IMR-90 (cell line): ENCODE results near the gene FMN1. TPM values are rescaled to one million over a fixed set of nuclear protein-coding genes. Genes with fewer than 3 reads are reported as not detected.

ENCODE experiments used
- ATAC-seq: fragments of 200-7000 bp; cut with Tn5 transposase; 2 replicates; pipeline ENCODE4 v1.9.1; 2020; ENCODE audit warnings: low read depth, mild to moderate bottlenecking, moderate library complexity
- BruUV-seq: library from RNA; stranded (reverse); fragments of 400-500 nt; replicated peaks from 2 replicates; lab custom pipeline; 2021; lab: Mats Ljungman, UMichigan
- CTCF ChIA-PET: fragments of 300-600 bp; formaldehyde crosslinking; extraction: SDS; loops from one replicate; lab custom pipeline; 2021; ENCODE audit warnings: antibody characterized with exemption; lab: Yijun Ruan, JAX
- POLR2A ChIA-PET: fragments of 300-600 bp; sonication (Branson Sonifier 250); formaldehyde crosslinking; loops from one replicate; lab custom pipeline; 2022; ENCODE audit warnings: antibody characterized with exemption; ENCODE audit not compliant: unreplicated experiment; lab: Charles Lee
- DNase-seq: peaks from one replicate; pipeline ENCODE4 v3.0.0; 2013
- H2AFZ ChIP-seq: replicated peaks from 2 replicates; pipeline ENCODE3; 2013; ENCODE audit warnings: low read length, mild to moderate bottlenecking; ENCODE audit not compliant: poor library complexity
- H2AK5ac ChIP-seq: 2 replicates; pipeline ENCODE4 v1.6.1; 2013; ENCODE audit warnings: low read depth, low read length, inconsistent platforms
- H2AK9ac ChIP-seq: replicated peaks from 2 replicates; pipeline ENCODE3; 2013; ENCODE audit warnings: mild to moderate bottlenecking, low read depth, low read length, moderate library complexity; ENCODE audit not compliant: poor library complexity
- H2BK120ac ChIP-seq: 2 replicates; pipeline ENCODE4 v1.6.1; 2013; ENCODE audit warnings: low read depth, low read length, inconsistent platforms
- H2BK15ac ChIP-seq: 3 replicates; pipeline ENCODE4 v1.6.1; 2013; ENCODE audit warnings: low read depth, low read length, inconsistent platforms
- H2BK20ac ChIP-seq: 2 replicates; pipeline ENCODE4 v1.6.1; 2013; ENCODE audit warnings: low read depth, mild to moderate bottlenecking, inconsistent platforms, low read length, moderate library complexity
- H2BK5ac ChIP-seq: 2 replicates; pipeline ENCODE4 v1.6.1; 2013; ENCODE audit warnings: mild to moderate bottlenecking, low read depth, low read length, inconsistent platforms; ENCODE audit not compliant: poor library complexity, severe bottlenecking
- H3K14ac ChIP-seq: replicated peaks from 2 replicates; pipeline ENCODE4 v1.6.1; 2013; ENCODE audit warnings: low read depth, low read length, inconsistent platforms
- H3K18ac ChIP-seq: 2 replicates; pipeline ENCODE4 v1.6.1; 2013; ENCODE audit warnings: low read depth, low read length, control low read depth
- H3K23ac ChIP-seq: 2 replicates; pipeline ENCODE4 v1.6.1; 2013; ENCODE audit warnings: low read depth, low read length, inconsistent platforms
- H3K27ac ChIP-seq: 2 replicates; pipeline ENCODE4 v1.5.1; 2013; ENCODE audit warnings: mild to moderate bottlenecking, control low read depth, low read length; ENCODE audit not compliant: insufficient read depth
- H3K27me3 ChIP-seq: 2 replicates; pipeline ENCODE4 v1.6.1; 2013; ENCODE audit warnings: low read length; ENCODE audit not compliant: control insufficient read depth, insufficient read depth
- H3K36me3 ChIP-seq: 2 replicates; pipeline ENCODE4 v1.6.1; 2013; ENCODE audit warnings: low read length, mixed read lengths; ENCODE audit not compliant: control insufficient read depth, insufficient read depth
- H3K4ac ChIP-seq: 2 replicates; pipeline ENCODE4 v1.6.1; 2013; ENCODE audit warnings: low read depth, low read length, inconsistent platforms
- H3K4me1 ChIP-seq: 2 replicates; pipeline ENCODE4 v1.6.1; 2013; ENCODE audit warnings: low read length, mixed read lengths; ENCODE audit not compliant: control insufficient read depth, insufficient read depth
- H3K4me2 ChIP-seq: 2 replicates; pipeline ENCODE4 v1.6.1; 2013; ENCODE audit warnings: low read depth, mild to moderate bottlenecking, control low read depth, low read length, moderate library complexity
- H3K4me3 ChIP-seq: 2 replicates; pipeline ENCODE4 v1.5.1; 2013; ENCODE audit warnings: low read depth, mild to moderate bottlenecking, control low read depth, low read length, moderate library complexity; ENCODE audit not compliant: insufficient read depth
- H3K56ac ChIP-seq: 2 replicates; pipeline ENCODE4 v1.6.1; 2013; ENCODE audit warnings: low read length, inconsistent platforms; ENCODE audit not compliant: insufficient read depth; ENCODE audit errors: extremely low read depth
- H3K79me1 ChIP-seq, 2 experiments: 2 replicates each; pipeline ENCODE4 v1.6.1; 2013; ENCODE audit warnings: low read length in 2 of 2, inconsistent platforms in 1 of 2, low read depth in 1 of 2
- H3K9ac ChIP-seq: 2 replicates; pipeline ENCODE4 v1.6.1; 2013; ENCODE audit warnings: low read depth, low read length, control low read depth
- H3K9me1 ChIP-seq: 2 replicates; pipeline ENCODE4 v1.6.1; 2013; ENCODE audit warnings: low read length, inconsistent platforms; ENCODE audit not compliant: insufficient read depth
- H3K9me3 ChIP-seq: 2 replicates; pipeline ENCODE4 v1.6.1; 2013; ENCODE audit warnings: low read length; ENCODE audit not compliant: control insufficient read depth, insufficient read depth
- H4K20me1 ChIP-seq: 2 replicates; pipeline ENCODE4 v1.6.1; 2013; ENCODE audit warnings: low read length, inconsistent platforms; ENCODE audit not compliant: insufficient read depth
- H4K5ac ChIP-seq: 2 replicates; pipeline ENCODE4 v1.6.1; 2013; ENCODE audit warnings: mild to moderate bottlenecking, low read depth, low read length, control low read depth
- H4K8ac ChIP-seq, 2 experiments: 2 replicates each; pipeline ENCODE4 v1.6.1; 2013; ENCODE audit warnings: low read depth in 2 of 2, low read length in 2 of 2, control low read depth in 1 of 2, inconsistent platforms in 1 of 2
- H4K91ac ChIP-seq: 2 replicates; pipeline ENCODE4 v1.6.1; 2013; ENCODE audit warnings: low read depth, low read length, inconsistent platforms; ENCODE audit not compliant: insufficient read depth
- BHLHE40 ChIP-seq: fragments of 150-350 bp; IDR thresholded peaks from 2 replicates; pipeline ENCODE4 v1.6.1; 2016; ENCODE audit warnings: mild to moderate bottlenecking, low read depth, low read length
- CEBPB ChIP-seq: IDR thresholded peaks from 2 replicates; pipeline ENCODE4 v1.6.1; 2012; ENCODE audit warnings: low read depth, low read length, improper control_type of control experiment
- CHD1 ChIP-seq: IDR thresholded peaks from 2 replicates; pipeline ENCODE4 v1.6.1; 2012; ENCODE audit warnings: low read depth, low read length, improper control_type of control experiment
- ELK1 ChIP-seq: fragments of 150-350 bp; IDR thresholded peaks from 2 replicates; pipeline ENCODE4 v1.6.1; 2016; ENCODE audit warnings: low read depth, mild to moderate bottlenecking, low read length, moderate library complexity, borderline replicate concordance
- FOS ChIP-seq: fragments of 150-350 bp; IDR thresholded peaks from 2 replicates; pipeline ENCODE4 v1.6.1; 2016; ENCODE audit warnings: low read depth, low read length
- MAFK ChIP-seq: IDR thresholded peaks from 2 replicates; pipeline ENCODE4 v1.6.1; 2012; ENCODE audit warnings: low read depth, low read length, improper control_type of control experiment
- MAZ ChIP-seq: IDR thresholded peaks from 2 replicates; pipeline ENCODE4 v1.6.1; 2012; ENCODE audit warnings: low read depth, mild to moderate bottlenecking, low read length, improper control_type of control experiment, moderate library complexity, borderline replicate concordance
- MXI1 ChIP-seq: IDR thresholded peaks from 2 replicates; pipeline ENCODE4 v1.6.1; 2012; ENCODE audit warnings: low read depth, mild to moderate bottlenecking, low read length, moderate library complexity, borderline replicate concordance
- NFE2L2 ChIP-seq: fragments of 150-350 bp; IDR thresholded peaks from 2 replicates; pipeline ENCODE4 v1.6.1; 2016; ENCODE audit warnings: low read depth, mild to moderate bottlenecking, low read length
- POLR2A ChIP-seq: IDR thresholded peaks from 2 replicates; pipeline ENCODE4 v1.6.1; 2012; ENCODE audit warnings: mild to moderate bottlenecking, low read depth, low read length
- RAD21 ChIP-seq: IDR thresholded peaks from 2 replicates; pipeline ENCODE4 v1.6.1; 2012; ENCODE audit warnings: low read length, improper control_type of control experiment
- RCOR1 ChIP-seq: IDR thresholded peaks from 2 replicates; pipeline ENCODE4 v1.6.1; 2012; ENCODE audit warnings: mild to moderate bottlenecking, low read length, improper control_type of control experiment; ENCODE audit not compliant: insufficient replicate concordance
- RFX5 ChIP-seq: IDR thresholded peaks from 2 replicates; pipeline ENCODE4 v1.8.0; 2012; ENCODE audit warnings: low read depth, mild to moderate bottlenecking, low read length, moderate library complexity
- SMC3 ChIP-seq: fragments of 150-350 bp; IDR thresholded peaks from 2 replicates; pipeline ENCODE4 v1.6.1; 2016; ENCODE audit warnings: low read depth, mild to moderate bottlenecking, antibody characterized with exemption, low read length, moderate library complexity
- USF2 ChIP-seq: fragments of 150-350 bp; IDR thresholded peaks from 2 replicates; pipeline ENCODE4 v1.6.1; 2017; ENCODE audit warnings: mild to moderate bottlenecking, antibody characterized with exemption, low read length, low read depth
- WGBS, 2 experiments: methylation state at CpG; one replicate each; pipeline versions ENCODE4 v1.1.5 to v1.1.7; 2013; ENCODE audit warnings: missing lambda C conversion rate in 2 of 2; ENCODE audit not compliant: insufficient read length in 1 of 2; ENCODE audit errors: extremely low coverage in 2 of 2; 5-methylcytosine and 5-hydroxymethylcytosine counted together
- dilution Hi-C: fragments of 300-500 bp; cut with HindIII; formaldehyde crosslinking; loops from one replicate; pipeline ENCODE4 v1.14.3; 2018; ENCODE audit warnings: low sequenced_read_pairs; ENCODE audit not compliant: unreplicated experiment
- in situ Hi-C: fragments of 300-500 bp; cut with MboI; formaldehyde crosslinking; loops from 3 replicates; pipeline ENCODE4 v1.14.3; 2019; ENCODE audit warnings: low sequenced_read_pairs, inconsistent platforms, mixed read lengths
- intact Hi-C: fragments of 100-400 bp; cut with micrococcal nuclease; formaldehyde crosslinking; loops from 2 replicates; pipeline ENCODE4 v1.10.0; 2022
- polyA plus RNA-seq, 3 experiments: library from polyadenylated mRNA; depleted of rRNA; stranded (reverse); fragments of >200 nt; gene quantifications; 2 replicates each; pipeline ENCODE4 v1.2.3, GENCODE V29; 2012; ENCODE audit warnings: low replicate concordance in 1 of 3
- total RNA-seq: library from RNA; depleted of rRNA; stranded (reverse); fragments of >200 nt; gene quantifications from 2 replicates; pipeline ENCODE4 v1.2.3, GENCODE V29; 2012
- TF ChIP-seq, protein P1 (sequence below): conservative IDR thresholded peaks from 2 replicates; pipeline ENCODE4 v1.5.1; 2012; ENCODE audit warnings: mild to moderate bottlenecking, low read depth, low read length, improper control_type of control experiment

FMN1 gene
- total and polyA plus RNA-seq, 2 of the 4 experiments (the other 2 are of a cell fraction), result 7.3 to 17.6 TPM

- Histone ChIP-seq H2BK120ac (peak overlapping the region; percentile 94), H2BK5ac (peak overlapping the region; percentile 89), H2BK20ac (peak overlapping the region; percentile 91), H3K4me1 (peaks cover 37% of the 10 kb centered on the region), H4K5ac (peak overlapping the region; percentile 93), H2BK15ac (0 out of 3 replicates have a peak overlapping the region, but pooled peaks have one; percentile 41), H3K4me3 (no peak overlapping the region), H3K18ac (peak overlapping the region; percentile 97), H3K36me3 (no peaks in the 10 kb centered on the region), H3K4ac (peak overlapping the region; percentile 62; the same call in 1 of the 2 replicates), H2AK9ac (no peak overlapping the region), H4K91ac (peak overlapping the region; percentile 0), H3K9me1 (peaks cover 17% of the 10 kb centered on the region), H3K79me1 (peaks cover 35 to 77% of the 10 kb centered on the region in 2 experiments), H4K20me1 (no peaks in the 10 kb centered on the region; the same call in 1 of the 2 replicates), H3K9ac (peak overlapping the region; percentile 46; the same call in 1 of the 2 replicates), H3K56ac (peak overlapping the region; percentile 44; the same call in 1 of the 2 replicates), H4K8ac (peak overlapping the region; percentile 82 to 92; a peak in 3 of 4 replicates), H3K4me2 (no peak overlapping the region), H2AK5ac (no peak overlapping the region), H3K27me3 (no peaks in the 10 kb centered on the region), H3K14ac (no peak overlapping the region), H3K9me3 (no peaks in the 10 kb centered on the region), H2AFZ (no peak overlapping the region), H3K27ac (peak overlapping the region; percentile 92; the same call in 1 of the 2 replicates), H3K23ac (no peak overlapping the region)
- no TSS peak for BruUV-seq
- ChIA-PET CTCF (interaction anchor here (0.5 to 2.8 kb wide), 16 partner anchors 9 to 293 kb away, joined by 3 to 14 read pairs (median 4); no protein-coding TSS in a partner anchor), POLR2A (interaction anchor here (0.7 kb wide), 1 partner anchor 123 kb away, joined by 3 read pairs; no protein-coding TSS in a partner anchor)
- ATAC-seq (peak; percentile 73), DNase-seq (peak; percentile 95)
- intact Hi-C loops (loop anchor here (1.0 to 2.0 kb wide), 3 partner anchors 86 to 294 kb away; no protein-coding TSS in a partner anchor), in situ Hi-C loops (no loop called here), dilution Hi-C loops (no loop called here)
- WGBS, 2 experiments, result no CpG with 5 or more reads among the region's 1 CpG
- TF ChIP-seq MAZ, result no peak
- TF ChIP-seq ELK1, result no peak
- no peak for TF ChIP-seq MXI1
- no peak for TF ChIP-seq RCOR1
- TF ChIP-seq RAD21, result peak; percentile 79
- no peak for TF ChIP-seq CHD1
- TF ChIP-seq SMC3, result peak; percentile 72
- TF ChIP-seq BHLHE40, result no peak
- no peak for TF ChIP-seq POLR2A
- no peak for TF ChIP-seq CEBPB
- TF ChIP-seq USF2, result no peak
- no peak for TF ChIP-seq FOS
- no peak for TF ChIP-seq MAFK
- TF ChIP-seq, protein P1, sequence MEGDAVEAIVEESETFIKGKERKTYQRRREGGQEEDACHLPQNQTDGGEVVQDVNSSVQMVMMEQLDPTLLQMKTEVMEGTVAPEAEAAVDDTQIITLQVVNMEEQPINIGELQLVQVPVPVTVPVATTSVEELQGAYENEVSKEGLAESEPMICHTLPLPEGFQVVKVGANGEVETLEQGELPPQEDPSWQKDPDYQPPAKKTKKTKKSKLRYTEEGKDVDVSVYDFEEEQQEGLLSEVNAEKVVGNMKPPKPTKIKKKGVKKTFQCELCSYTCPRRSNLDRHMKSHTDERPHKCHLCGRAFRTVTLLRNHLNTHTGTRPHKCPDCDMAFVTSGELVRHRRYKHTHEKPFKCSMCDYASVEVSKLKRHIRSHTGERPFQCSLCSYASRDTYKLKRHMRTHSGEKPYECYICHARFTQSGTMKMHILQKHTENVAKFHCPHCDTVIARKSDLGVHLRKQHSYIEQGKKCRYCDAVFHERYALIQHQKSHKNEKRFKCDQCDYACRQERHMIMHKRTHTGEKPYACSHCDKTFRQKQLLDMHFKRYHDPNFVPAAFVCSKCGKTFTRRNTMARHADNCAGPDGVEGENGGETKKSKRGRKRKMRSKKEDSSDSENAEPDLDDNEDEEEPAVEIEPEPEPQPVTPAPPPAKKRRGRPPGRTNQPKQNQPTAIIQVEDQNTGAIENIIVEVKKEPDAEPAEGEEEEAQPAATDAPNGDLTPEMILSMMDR, result peak; percentile 79
- TF ChIP-seq RFX5, result no peak
- no peak for TF ChIP-seq NFE2L2
Measured at GRCh38 chr15:32956006-32956405, 238.5 kb downstream of the FMN1 start.
